Head of caudate nucleus (tissue), 42 donors: ENCODE measurements around the gene TOMM6.

Experiments
- DNase-seq, 42 donors: peaks; one replicate each; pipeline versions ENCODE4 v3.0.0 to v3.0.0-alpha.2; 2020 to 2021; ENCODE audit warnings: mixed read lengths in 7 of 42
- intact Hi-C: fragments of 100-400 bp; cut with DNase I; formaldehyde crosslinking; loops from one replicate; pipeline ENCODE4 v1.15.0; 2022

Gene TOMM6

GRCh38 chr6:41787219-41787917 is at the start of gene TOMM6:
Gene TOMM6 (plus strand): TSS chr6:41787694. CDS start chr6:41787698, 4 bp downstream.
- intact Hi-C loops: loop anchor here (1.0 to 10.0 kb wide), 3 partner anchors 134 to 427 kb away; partner anchors contain the start of genes BYSL, MED20 and MRPS10
- DNase-seq: peak; percentile 85 to 99 (median 96)

GRCh38 chr6:41739041-41739440 is 48.5 kb upstream of the TOMM6 start:
- intact Hi-C loops: no loop called here
- no peak for DNase-seq

- intact Hi-C loops: no loop called here
- no peak for DNase-seq
Measured at GRCh38 chr6:41740366-41741162, 46.9 kb upstream of the TOMM6 start.

GRCh38 chr6:41741625-41742490 is 45.6 kb upstream of the TOMM6 start:
- intact Hi-C loops: no loop called here
- no peak for DNase-seq

- intact Hi-C loops: no loop called here
- DNase-seq: no peak
Measured at GRCh38 chr6:41743406-41744235, 43.9 kb upstream of the TOMM6 start.

- intact Hi-C loops: no loop called here
- DNase-seq: no peak
Measured at GRCh38 chr6:41744236-41744787, 43.2 kb upstream of the TOMM6 start.

- no peak for DNase-seq
Measured at GRCh38 chr6:41746107-41746506, 41.4 kb upstream of the TOMM6 start.

GRCh38 chr6:41747256-41748101 is 40.0 kb upstream of the TOMM6 start, which contains the start of gene PGC:
Gene PGC (minus strand): TSS chr6:41747397. CDS start chr6:41747334, 63 bp downstream.
- no peak for DNase-seq
- intact Hi-C loops: no loop called here

More at GRCh38 chr6:41746107-41746506, 41.4 kb upstream of the TOMM6 start:
- intact Hi-C loops: no loop called here

GRCh38 chr6:41748102-41748477 is 39.4 kb upstream of the TOMM6 start:
- DNase-seq: no peak
- intact Hi-C loops: no loop called here

GRCh38 chr6:41748542-41748941 is 39.0 kb upstream of the TOMM6 start:
- intact Hi-C loops: no loop called here
- no peak for DNase-seq

- intact Hi-C loops: no loop called here
- no peak for DNase-seq
Measured at GRCh38 chr6:41750374-41750773, 37.1 kb upstream of the TOMM6 start.

GRCh38 chr6:41755895-41756294 is 31.6 kb upstream of the TOMM6 start:
- DNase-seq: no peak
- intact Hi-C loops: no loop called here

- DNase-seq: no peak
- intact Hi-C loops: no loop called here
Measured at GRCh38 chr6:41756354-41756753, 31.1 kb upstream of the TOMM6 start.

GRCh38 chr6:41757271-41757670 is 30.2 kb upstream of the TOMM6 start:
- DNase-seq: no peak
- intact Hi-C loops: no loop called here

GRCh38 chr6:41757931-41758640 is 29.4 kb upstream of the TOMM6 start:
- peak in 38 of 42 donors; percentile 17 to 82 (median 58) for DNase-seq
- intact Hi-C loops: no loop called here

GRCh38 chr6:41758641-41759035 is 28.9 kb upstream of the TOMM6 start:
- intact Hi-C loops: no loop called here
- DNase-seq: no peak
